H9 (cell line): ENCODE results near the gene C10orf105. TPM values are rescaled to one million over a fixed set of nuclear protein-coding genes. Genes with fewer than 3 reads are reported as not detected.

Experiments used
- DNase-seq: peaks from one replicate; pipeline ENCODE4 v3.0.0-alpha.2; 2017
- H2AFZ ChIP-seq: one replicate; pipeline ENCODE4 v1.6.1; 2013; ENCODE audit warnings: mild to moderate bottlenecking, low read length, control low read depth, moderate library complexity
- H2AK5ac ChIP-seq: 2 replicates; pipeline ENCODE4 v1.6.1; 2013; ENCODE audit warnings: low read length, control low read depth, mixed read lengths; ENCODE audit not compliant: insufficient read length
- H2BK120ac ChIP-seq: one replicate; pipeline ENCODE4 v1.6.1; 2013; ENCODE audit warnings: low read depth, mild to moderate bottlenecking, low read length, control low read depth, inconsistent platforms; ENCODE audit not compliant: poor library complexity, severe bottlenecking
- H2BK12ac ChIP-seq: 2 replicates; pipeline ENCODE4 v1.6.1; 2013; ENCODE audit warnings: low read length, control low read depth, mixed read lengths, low read depth; ENCODE audit not compliant: insufficient read length
- H2BK15ac ChIP-seq: 2 replicates; pipeline ENCODE4 v1.6.1; 2013; ENCODE audit warnings: low read depth, low read length, control low read depth
- H2BK20ac ChIP-seq: one replicate; pipeline ENCODE4 v1.6.1; 2013; ENCODE audit warnings: low read depth, mild to moderate bottlenecking, low read length, control low read depth, inconsistent platforms; ENCODE audit not compliant: poor library complexity, severe bottlenecking
- H2BK5ac ChIP-seq: 2 replicates; pipeline ENCODE4 v1.6.1; 2013; ENCODE audit warnings: low read length, control low read depth, mixed read lengths; ENCODE audit not compliant: insufficient read length
- H3K14ac ChIP-seq: 2 replicates; pipeline ENCODE4 v1.6.1; 2013; ENCODE audit warnings: low read length, control low read depth; ENCODE audit not compliant: insufficient read depth
- H3K18ac ChIP-seq: 2 replicates; pipeline ENCODE4 v1.6.1; 2013; ENCODE audit warnings: low read depth, mild to moderate bottlenecking, mixed read lengths, low read length, control low read depth; ENCODE audit not compliant: insufficient read length
- H3K23ac ChIP-seq: 2 replicates; pipeline ENCODE4 v1.6.1; 2013; ENCODE audit warnings: low read length, control low read depth, mixed read lengths, low read depth; ENCODE audit not compliant: insufficient read length
- H3K23me2 ChIP-seq: 2 replicates; pipeline ENCODE4 v1.6.1; 2013; ENCODE audit warnings: low read depth, mild to moderate bottlenecking, mixed read lengths, low read length, control low read depth; ENCODE audit not compliant: insufficient read length, poor library complexity, severe bottlenecking
- H3K27ac ChIP-seq: 2 replicates; pipeline ENCODE4 v1.5.1; 2013; ENCODE audit warnings: low read length, control low read depth, mixed read lengths, low read depth; ENCODE audit not compliant: insufficient read length
- H3K27me3 ChIP-seq: 2 replicates; pipeline ENCODE4 v1.6.1; 2013; ENCODE audit warnings: low read length, control low read depth, inconsistent platforms; ENCODE audit not compliant: insufficient read depth
- H3K4ac ChIP-seq: 2 replicates; pipeline ENCODE4 v1.6.1; 2013; ENCODE audit warnings: low read depth, mild to moderate bottlenecking, control low read depth, inconsistent platforms, low read length, moderate library complexity
- H3K4me1 ChIP-seq: 2 replicates; pipeline ENCODE4 v1.6.1; 2013; ENCODE audit warnings: low read length, control low read depth, inconsistent platforms; ENCODE audit not compliant: insufficient read depth
- H3K4me2 ChIP-seq: 2 replicates; pipeline ENCODE4 v1.6.1; 2013; ENCODE audit warnings: low read length, control low read depth, mixed read lengths; ENCODE audit not compliant: insufficient read length, insufficient read depth
- H3K56ac ChIP-seq: 2 replicates; pipeline ENCODE4 v1.6.1; 2013; ENCODE audit warnings: low read depth, mild to moderate bottlenecking, mixed read lengths, low read length, control low read depth; ENCODE audit not compliant: insufficient read length
- H3K79me1 ChIP-seq: 2 replicates; pipeline ENCODE4 v1.6.1; 2013; ENCODE audit warnings: low read depth, mild to moderate bottlenecking, moderate library complexity, low read length, control low read depth, inconsistent platforms; ENCODE audit not compliant: insufficient read depth, poor library complexity, severe bottlenecking
- H3K79me2 ChIP-seq: 2 replicates; pipeline ENCODE4 v1.6.1; 2013; ENCODE audit warnings: low read length, control low read depth, inconsistent platforms; ENCODE audit not compliant: insufficient read depth
- H3K9ac ChIP-seq: 2 replicates; pipeline ENCODE4 v1.6.1; 2013; ENCODE audit warnings: low read length, control low read depth, mixed read lengths; ENCODE audit not compliant: insufficient read length; ENCODE audit errors: extremely low read depth
- H3K9me3 ChIP-seq: one replicate; pipeline ENCODE4 v1.6.1; 2013; ENCODE audit warnings: low read depth, low read length, inconsistent platforms; ENCODE audit not compliant: control insufficient read depth
- H3T11ph ChIP-seq: one replicate; pipeline ENCODE4 v1.6.1; 2013; ENCODE audit warnings: mild to moderate bottlenecking, low read length, control low read depth, inconsistent platforms
- H4K20me1 ChIP-seq: one replicate; pipeline ENCODE4 v1.6.1; 2013; ENCODE audit not compliant: control insufficient read depth, insufficient read length, insufficient read depth
- H4K5ac ChIP-seq: 2 replicates; pipeline ENCODE4 v1.6.1; 2013; ENCODE audit warnings: low read depth, mild to moderate bottlenecking, mixed read lengths, low read length, control low read depth; ENCODE audit not compliant: insufficient read length
- H4K8ac ChIP-seq: replicated peaks from 2 replicates; pipeline ENCODE4 v1.6.1; 2013; ENCODE audit warnings: low read length, control low read depth, mixed read lengths, low read depth; ENCODE audit not compliant: insufficient read length
- H4K91ac ChIP-seq: 2 replicates; pipeline ENCODE4 v1.6.1; 2013; ENCODE audit warnings: low read depth, mild to moderate bottlenecking, moderate library complexity, mixed read lengths, low read length, control low read depth; ENCODE audit not compliant: insufficient read length
- H3K27ac Mint-ChIP-seq, 3 experiments: 2 replicates in 2 of 3; 3 replicates in 1 of 3; pipeline ENCODE4 v1.8.0; 2020 to 2021; ENCODE audit warnings: mixed read lengths in 3 of 3, mild to moderate bottlenecking in 1 of 3, moderate library complexity in 1 of 3
- H3K27me3 Mint-ChIP-seq: 2 replicates; pipeline ENCODE4 v1.8.0; 2021; ENCODE audit warnings: low read depth, mild to moderate bottlenecking, moderate library complexity, mixed read lengths
- H3K36me3 Mint-ChIP-seq, 3 experiments: 2 replicates in 2 of 3; 3 replicates in 1 of 3; pipeline ENCODE4 v1.8.0; 2020 to 2021; ENCODE audit warnings: low read depth in 3 of 3, mixed read lengths in 3 of 3; ENCODE audit not compliant: insufficient read depth in 1 of 3
- H3K4me1 Mint-ChIP-seq, 2 experiments: 2 replicates each; pipeline ENCODE4 v1.8.0; 2020; ENCODE audit warnings: mixed read lengths in 2 of 2
- H3K4me3 Mint-ChIP-seq, 2 experiments: 2 replicates in 1 of 2; 3 replicates in 1 of 2; pipeline ENCODE4 v1.8.0; 2020 to 2021; ENCODE audit warnings: mild to moderate bottlenecking in 2 of 2, mixed read lengths in 2 of 2, moderate library complexity in 1 of 2
- H3K9me3 Mint-ChIP-seq, 2 experiments: 2 replicates in 1 of 2; 3 replicates in 1 of 2; pipeline ENCODE4 v1.8.0; 2020; ENCODE audit warnings: mild to moderate bottlenecking in 2 of 2, mixed read lengths in 2 of 2, moderate library complexity in 1 of 2
- CTCF ChIP-seq: fragments of 200-600 bp; sonication (generic); conservative IDR thresholded peaks from 3 replicates; pipeline ENCODE4 v1.8.0; 2021; ENCODE audit warnings: antibody characterized with exemption, mild to moderate bottlenecking
- WGBS: extraction: QIAGEN DNeasy Blood & Tissue Kit; methylation state at CpG from one replicate; pipeline ENCODE4 v1.1.7; 2013; ENCODE audit warnings: missing lambda C conversion rate, low lambda C conversion rate, mixed read lengths; ENCODE audit not compliant: insufficient read length; ENCODE audit errors: extremely low coverage; 5-methylcytosine and 5-hydroxymethylcytosine counted together
- total RNA-seq: library from RNA; stranded (reverse); gene quantifications from 2 replicates; pipeline ENCODE4 v1.2.1, GENCODE V29; 2021

C10orf105 gene
- total RNA-seq, 1 experiment from 2014 or later: 0.26 TPM

DNA sequence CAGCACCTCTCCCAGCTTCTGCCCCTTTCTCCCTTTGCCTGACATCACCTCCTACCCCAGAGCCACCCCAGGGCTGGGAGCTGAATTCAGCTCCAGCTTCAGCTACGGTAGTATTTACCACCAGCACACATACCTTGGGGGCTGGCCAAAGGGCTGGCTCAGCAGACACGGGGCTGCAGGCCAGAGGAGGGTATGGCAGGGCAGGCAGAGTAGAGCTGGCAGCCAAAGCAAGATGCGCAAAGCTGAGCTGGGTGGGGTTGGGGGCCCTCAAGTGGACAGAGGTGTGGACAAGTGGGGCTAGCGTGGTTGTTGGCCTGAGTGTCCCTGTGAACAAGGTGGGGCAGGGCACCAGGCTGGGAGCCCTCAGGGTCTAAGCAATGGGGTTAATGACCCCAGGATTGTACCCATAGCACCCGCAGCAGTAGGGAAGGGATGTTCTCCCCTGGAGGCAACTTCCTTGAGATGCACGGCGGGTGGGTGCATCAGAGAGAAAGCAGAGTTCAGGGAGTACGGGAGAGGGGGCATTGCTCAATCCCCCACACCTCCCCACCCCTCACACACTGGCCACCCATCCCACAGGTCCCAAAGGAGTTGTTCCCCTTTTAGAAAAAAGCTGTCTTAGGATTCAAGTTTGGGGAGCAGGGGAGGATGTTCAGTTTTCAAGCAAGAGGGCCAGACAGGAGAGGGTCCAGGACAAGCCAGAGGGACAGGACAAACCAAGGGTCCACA is 45.8 kb upstream of the C10orf105 start:
- Mint-ChIP-seq H3K9me3 (no peaks in the 10 kb centered on the region; a peak in 1 of 5 replicates), H3K27ac (no peak overlapping the region; a peak in 1 of 7 replicates), H3K36me3 (no peaks in the 10 kb centered on the region), H3K27me3 (peaks cover 8% of the 10 kb centered on the region), H3K4me1 (peaks cover 0 to 2% of the 10 kb centered on the region in 2 experiments; a peak in 3 of 4 replicates), H3K4me3 (no peak overlapping the region)
- H2BK15ac ChIP-seq: no peak overlapping the region
- no peak for DNase-seq
- H3K9me3 ChIP-seq: no peaks in the 10 kb centered on the region
- H3K79me1 ChIP-seq: no peaks in the 10 kb centered on the region
- no peak for TF ChIP-seq CTCF
- H2AFZ ChIP-seq: no peak overlapping the region
- no peak overlapping the region for H3K4me2 ChIP-seq
- H3K23ac ChIP-seq: no peak overlapping the region
- no peak overlapping the region for H3K27ac ChIP-seq
- no peak overlapping the region for H3T11ph ChIP-seq
- H2BK5ac ChIP-seq: no peak overlapping the region
- no peak overlapping the region for H3K18ac ChIP-seq
- no peak overlapping the region for H2BK20ac ChIP-seq
- no peaks in the 10 kb centered on the region for H3K23me2 ChIP-seq
- H4K8ac ChIP-seq: no peak overlapping the region
- H3K27me3 ChIP-seq: no peaks in the 10 kb centered on the region
- H3K4ac ChIP-seq: no peak overlapping the region
- H3K9ac ChIP-seq: no peak overlapping the region
- H4K20me1 ChIP-seq: no peaks in the 10 kb centered on the region
- no peak overlapping the region for H2BK12ac ChIP-seq
- no CpG with 5 or more reads among the region's 8 CpGs for WGBS
- H3K79me2 ChIP-seq: no peaks in the 10 kb centered on the region
- H3K4me1 ChIP-seq: no peaks in the 10 kb centered on the region; the same call in 1 of the 2 replicates
- no peak overlapping the region for H4K5ac ChIP-seq
- H2BK120ac ChIP-seq: no peak overlapping the region
- H3K14ac ChIP-seq: no peak overlapping the region
- no peak overlapping the region for H2AK5ac ChIP-seq
- H4K91ac ChIP-seq: no peak overlapping the region
- H3K56ac ChIP-seq: no peak overlapping the region
